Amniotic stem cell (primary cell): ENCODE data around the gene TOM1L2.

ENCODE experiments used
- DNase-seq: peaks from one replicate; lab custom pipeline; 2025; lab: John Stamatoyannopoulos, UW

TOM1L2 gene

DNA sequence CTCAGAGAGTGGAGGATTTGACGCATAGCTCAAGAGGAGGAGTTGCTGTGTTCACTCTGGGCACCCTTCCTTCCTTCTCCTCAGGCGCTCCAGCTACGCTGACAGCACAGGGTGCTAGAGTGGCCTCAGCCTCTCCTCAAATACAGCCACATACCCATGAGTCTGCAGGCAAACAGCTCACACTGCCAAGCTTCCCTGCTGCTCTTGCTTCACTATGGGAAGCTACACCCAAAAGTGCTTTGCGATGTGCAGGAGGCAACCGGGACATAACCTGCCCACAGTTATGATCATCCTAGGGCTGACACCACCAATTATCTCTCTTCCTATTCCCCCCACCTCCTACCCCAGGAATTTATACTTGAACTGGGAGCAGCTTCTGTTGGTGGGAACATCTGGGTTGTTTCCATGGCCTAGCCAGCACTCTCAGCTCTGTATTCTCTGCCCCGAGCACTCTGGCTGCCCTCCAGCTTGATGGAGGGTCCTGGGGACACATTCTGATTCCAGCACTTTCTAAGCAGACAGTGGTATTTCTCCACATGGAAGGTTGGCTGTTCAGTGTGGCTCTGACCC lies 95.2 kb downstream of the TOM1L2 start:
- no peak for DNase-seq

DNA sequence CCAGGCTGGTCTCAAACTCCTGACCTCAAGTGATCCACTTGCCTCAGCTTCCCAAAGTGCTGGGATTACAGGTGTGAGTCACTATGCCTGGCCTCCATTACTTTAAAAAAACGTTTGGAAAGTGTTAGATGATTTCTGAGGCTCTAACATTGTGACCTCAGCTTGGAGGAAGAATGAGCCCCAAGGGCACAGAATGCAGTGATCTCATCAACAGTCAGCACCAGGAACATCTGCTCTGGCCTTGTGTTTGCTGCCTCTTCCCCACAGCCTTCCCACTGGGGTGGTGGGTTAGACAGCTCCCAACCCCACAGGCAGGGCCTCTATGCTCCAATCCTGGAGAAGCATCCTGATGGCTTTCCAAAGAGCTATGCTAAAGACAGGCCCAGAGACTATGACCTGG lies 97.7 kb downstream of the TOM1L2 start:
- no peak for DNase-seq

DNA sequence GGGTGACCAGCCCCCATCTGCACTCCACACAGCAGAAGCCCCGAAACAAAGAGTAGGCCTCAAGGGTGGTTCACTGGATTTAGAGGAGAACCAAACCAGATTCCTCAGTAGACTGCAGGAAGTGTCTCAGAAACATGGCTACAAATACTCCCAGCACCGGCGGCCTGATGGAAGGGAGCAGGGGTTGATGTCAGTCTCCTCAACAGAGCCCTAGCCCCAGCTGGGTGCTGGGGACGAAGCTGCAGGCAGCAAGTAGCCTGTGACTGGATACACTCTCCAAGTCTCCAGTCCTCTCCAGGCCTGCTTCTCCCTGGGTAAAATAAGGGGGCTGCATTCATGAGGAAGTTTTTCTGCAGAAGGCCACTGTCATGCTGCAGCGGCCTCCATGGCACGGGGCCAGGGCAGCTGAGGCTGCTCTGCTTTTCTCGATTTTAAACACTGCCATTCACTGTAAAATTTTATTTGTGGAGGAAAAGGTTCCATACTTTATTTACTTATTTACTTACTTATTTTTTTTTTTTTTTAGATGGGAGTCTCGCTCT lies 98.7 kb downstream of the TOM1L2 start:
- DNase-seq: no peak

- DNase-seq: no peak
Observed at GRCh38 chr17:17872547-17873345, 99.5 kb downstream of the TOM1L2 start.

GRCh38 chr17:17871913-17872312 lies 100.3 kb downstream of the TOM1L2 start:
- DNase-seq: no peak

DNA sequence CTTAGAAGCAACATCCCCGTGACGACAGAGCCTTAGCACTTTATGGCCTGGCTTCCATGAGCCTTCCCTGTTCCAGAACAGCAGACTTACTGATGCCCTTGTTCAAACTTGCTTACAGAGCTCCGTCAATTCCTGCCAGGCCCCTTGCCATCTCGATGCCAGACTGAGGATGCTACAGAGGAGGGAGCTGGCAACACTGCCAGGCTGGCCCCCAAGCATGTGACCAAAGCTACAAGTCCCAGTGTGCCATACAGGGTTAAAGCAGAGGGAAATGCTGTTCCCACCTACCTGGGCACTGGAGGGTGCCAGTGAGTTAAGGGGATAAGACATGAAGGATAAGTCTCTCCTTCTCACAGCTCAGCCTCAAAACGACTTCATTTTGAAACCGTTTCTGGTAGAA lies 102.0 kb downstream of the TOM1L2 start:
- DNase-seq: no peak

DNA sequence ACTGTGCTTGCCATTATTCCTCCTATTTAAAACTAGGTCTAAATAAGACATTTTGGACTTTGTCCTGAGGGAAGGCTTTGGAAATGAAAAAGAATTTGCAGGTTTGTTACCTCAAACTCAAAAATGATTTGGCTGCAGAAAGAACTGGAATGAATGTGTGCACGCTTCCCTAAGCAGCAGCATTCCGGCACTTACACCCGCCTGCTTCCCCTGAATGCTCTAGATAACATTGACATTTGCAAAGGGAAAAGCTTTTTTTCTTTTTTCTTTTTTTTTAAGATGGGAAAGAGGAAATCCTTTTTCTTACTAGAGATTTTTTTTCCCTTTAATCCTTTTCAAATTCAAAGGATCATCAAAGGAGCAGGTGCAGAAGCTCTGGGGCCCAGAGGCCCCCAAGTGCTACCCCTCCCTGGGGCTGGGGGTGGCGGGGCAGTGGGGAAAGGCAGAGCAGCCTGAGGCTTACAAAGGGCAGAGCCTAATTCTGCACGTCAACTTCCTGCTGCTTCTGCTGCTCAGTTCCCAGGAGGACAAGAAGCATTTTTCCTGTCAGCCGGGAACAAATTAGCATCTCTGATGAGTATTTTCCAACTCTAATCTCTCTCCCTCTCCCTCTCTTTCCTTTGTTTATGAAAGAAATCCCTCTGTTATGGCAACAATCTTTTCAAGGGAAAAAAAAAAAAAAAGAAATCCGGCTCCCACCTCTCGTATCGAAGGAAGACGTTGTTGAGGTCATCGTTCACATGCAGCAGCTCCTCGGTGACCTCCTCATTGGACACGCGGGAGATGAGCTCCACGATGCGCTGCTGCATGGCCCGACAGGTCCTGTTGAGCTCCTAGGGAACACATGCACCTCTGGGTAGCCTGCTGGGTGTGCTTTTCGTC lies 103.3 kb downstream of the TOM1L2 start:
- DNase-seq: no peak

DNA sequence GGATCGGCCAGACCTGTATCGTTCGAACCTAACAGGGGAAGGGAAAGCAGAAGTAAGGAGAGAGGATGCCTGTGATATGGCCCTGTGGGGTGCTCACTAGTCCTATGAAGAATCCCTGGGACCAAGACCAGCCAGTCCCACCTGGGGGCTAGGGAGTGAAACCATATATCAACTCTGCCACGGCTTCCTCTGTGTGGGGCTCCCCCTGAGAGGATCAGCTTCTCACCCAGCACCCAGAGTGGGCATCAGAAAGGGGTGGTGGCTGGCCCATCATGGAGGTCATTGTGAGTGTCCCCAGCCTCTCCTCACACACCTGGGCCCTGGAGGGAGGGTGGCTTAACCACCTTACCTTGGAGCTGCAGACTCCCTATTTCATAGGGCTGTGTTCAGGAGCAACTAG lies 105.3 kb downstream of the TOM1L2 start:
- no peak for DNase-seq

- DNase-seq: no peak
Observed at GRCh38 chr17:17866425-17866824, 105.8 kb downstream of the TOM1L2 start.

GRCh38 chr17:17865035-17865434 lies 107.2 kb downstream of the TOM1L2 start:
- no peak for DNase-seq

DNA sequence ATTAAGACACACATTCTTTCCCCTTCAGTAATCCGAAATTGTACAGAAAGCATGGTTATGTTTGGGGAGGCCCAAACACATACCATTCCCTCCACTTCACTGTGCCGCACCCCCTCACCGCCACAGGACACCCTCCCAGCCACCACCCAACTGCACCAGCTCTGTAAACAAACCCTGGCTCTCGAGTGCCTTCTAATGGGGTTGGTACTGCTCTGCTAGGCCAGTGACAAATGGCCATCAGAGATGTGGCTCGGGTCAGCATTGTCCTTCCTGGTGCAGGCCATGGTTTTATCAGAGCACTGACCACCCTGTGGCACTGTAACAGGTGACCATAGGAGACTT lies 111.5 kb downstream of the TOM1L2 start:
- DNase-seq: no peak

- DNase-seq: no peak
Observed at GRCh38 chr17:17859909-17860765, 112.1 kb downstream of the TOM1L2 start.

- DNase-seq: no peak
Observed at GRCh38 chr17:17857496-17857895, 114.7 kb downstream of the TOM1L2 start.

- DNase-seq: no peak
Observed at GRCh38 chr17:17856386-17856785, 115.8 kb downstream of the TOM1L2 start.

DNA sequence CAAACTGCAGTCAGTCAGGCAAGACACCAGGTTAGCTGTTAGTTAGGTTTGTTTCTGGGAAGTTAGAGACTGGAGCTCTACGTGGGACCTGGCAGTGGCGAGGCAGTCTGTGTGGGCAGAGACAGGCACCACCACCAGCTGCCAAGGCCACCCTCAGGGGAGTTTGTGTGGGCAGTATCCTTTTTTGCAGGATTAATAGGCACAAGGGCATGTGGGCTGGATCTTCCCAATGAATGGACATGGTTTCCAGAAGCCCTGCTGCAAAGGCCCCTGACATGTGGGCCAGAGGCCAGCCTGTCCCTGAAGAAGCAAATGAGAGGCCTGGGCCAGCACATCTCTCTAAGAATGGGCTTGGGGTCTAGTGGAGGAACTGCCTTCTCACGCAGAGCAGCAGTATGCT lies 116.2 kb downstream of the TOM1L2 start:
- DNase-seq: no peak

- no peak for DNase-seq
Observed at GRCh38 chr17:17853811-17854447, 118.3 kb downstream of the TOM1L2 start.

DNA sequence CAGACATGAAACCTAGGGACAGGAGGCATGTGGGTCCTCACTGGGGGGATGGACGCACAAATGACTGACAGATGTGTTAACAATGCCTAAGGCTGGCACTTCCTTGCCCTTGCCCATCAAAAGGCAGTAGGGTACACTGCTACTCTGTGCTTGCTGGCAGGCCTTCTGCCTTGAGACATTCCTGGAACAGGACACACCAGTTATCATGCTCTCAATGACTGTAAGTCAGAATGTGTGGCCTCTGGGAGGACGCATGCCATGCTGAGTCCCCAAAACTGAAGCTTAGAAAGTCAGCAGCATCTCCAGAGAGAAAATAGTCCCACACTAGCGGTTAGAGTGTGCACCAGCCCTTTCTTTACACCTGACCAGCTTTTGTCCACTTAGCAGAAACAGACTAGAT lies 119.3 kb downstream of the TOM1L2 start:
- DNase-seq: no peak

DNA sequence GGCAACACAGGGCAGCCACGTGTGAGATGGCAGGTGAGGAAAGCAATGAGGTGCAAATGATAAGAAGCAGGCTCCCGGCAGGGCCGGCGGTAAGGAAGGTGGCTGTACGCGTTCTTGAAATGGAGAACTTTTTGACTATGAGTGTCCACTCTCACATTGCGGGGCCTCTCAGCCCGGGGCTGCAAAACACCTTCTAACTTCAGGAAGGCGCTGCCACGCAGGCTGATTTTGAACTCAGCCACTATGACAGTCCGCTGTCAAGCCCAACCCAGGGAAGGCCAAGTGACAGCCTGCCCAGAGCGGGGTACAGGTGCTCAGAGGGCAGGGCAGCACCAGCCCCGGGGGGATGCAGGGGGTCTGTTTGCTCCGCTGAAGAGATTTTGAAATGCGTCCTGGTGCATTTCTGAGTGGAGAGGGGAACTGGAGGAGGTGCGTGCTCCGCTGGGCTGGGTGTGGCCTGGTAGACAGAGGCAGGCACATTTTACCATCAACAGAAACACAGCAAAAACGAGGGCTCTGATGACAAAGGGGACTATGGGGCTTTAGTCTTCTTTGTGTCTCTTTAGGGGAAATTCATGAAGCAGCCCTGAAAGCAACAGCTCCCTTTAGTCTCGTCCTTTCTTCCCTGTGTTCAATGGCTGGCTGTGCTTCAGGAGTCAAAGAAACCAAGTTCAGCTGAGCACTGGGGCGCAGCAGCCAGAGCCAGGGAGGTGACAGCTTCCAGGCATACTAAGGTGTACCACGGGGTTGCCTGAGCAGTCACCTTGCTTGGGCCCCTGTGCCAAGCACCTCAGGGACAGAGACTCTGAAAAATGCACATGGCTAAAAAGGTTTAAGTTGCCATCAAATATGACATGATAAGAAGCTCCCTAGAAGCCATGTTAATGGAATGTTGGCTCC lies 120.8 kb downstream of the TOM1L2 start:
- no peak for DNase-seq

GRCh38 chr17:17849845-17850373 lies 122.3 kb downstream of the TOM1L2 start:
- DNase-seq: no peak
